Measurements from ENCODE around the gene CR1L.
A peak's percentile ranks its signal among the peaks of the same experiment; 100 is the strongest.
"Not testable (repeated sequence)": the region's sequence is repeated elsewhere in the genome, so short reads cannot be mapped to it uniquely, and the experiment has no call there.

Gene CR1L

GRCh38 chr1:207747627-207748492 lies 102.9 kb downstream of the CR1L start:
- no peak for DNase-seq

- DNase-seq: peak in 1 of 2 donors; percentile 35
Observed at GRCh38 chr1:207748737-207749528, 104.0 kb downstream of the CR1L start.

GRCh38 chr1:207750631-207751305 lies 105.8 kb downstream of the CR1L start:
- no peak for DNase-seq

- peak in 1 of 2 donors; percentile 5 for DNase-seq
Observed at GRCh38 chr1:207751463-207751789, 106.5 kb downstream of the CR1L start.

DNA sequence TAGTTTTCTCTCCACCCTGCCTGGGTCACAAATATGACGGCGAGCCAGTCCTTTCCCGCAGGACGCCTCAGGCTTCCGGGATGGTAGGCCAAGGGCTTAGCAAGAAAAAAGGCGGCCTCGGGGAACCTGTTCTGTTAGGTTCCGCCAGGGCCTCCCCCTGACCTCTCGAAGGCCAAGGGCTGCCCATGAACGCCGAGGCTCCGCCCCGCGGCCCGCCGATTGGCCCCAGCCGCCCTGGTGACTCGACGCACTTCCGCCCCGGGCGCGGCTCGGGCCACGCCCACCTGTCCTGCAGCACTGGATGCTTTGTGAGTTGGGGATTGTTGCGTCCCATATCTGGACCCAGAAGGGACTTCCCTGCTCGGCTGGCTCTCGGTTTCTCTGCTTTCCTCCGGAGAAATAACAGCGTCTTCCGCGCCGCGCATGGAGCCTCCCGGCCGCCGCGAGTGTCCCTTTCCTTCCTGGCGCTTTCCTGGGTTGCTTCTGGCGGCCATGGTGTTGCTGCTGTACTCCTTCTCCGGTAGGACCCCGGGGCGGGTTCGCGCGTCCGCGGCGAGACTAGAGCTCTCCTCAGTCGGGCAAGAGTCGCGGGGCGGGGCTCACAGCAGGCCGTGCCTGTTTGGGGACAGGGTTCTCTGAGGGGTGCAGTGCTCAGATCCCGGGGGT lies 107.0 kb downstream of the CR1L start, which contains the start of gene CD46:
CD46 (plus strand) TSS at position 265 of the 666 bp plus-strand sequence; CDS start at position 424, 159 bp downstream.
- DNase-seq: peak; percentile 93 to 95

- peak in 1 of 2 donors; percentile 16 for DNase-seq
Observed at GRCh38 chr1:207752456-207752998, 107.6 kb downstream of the CR1L start.

GRCh38 chr1:207753611-207754010 lies 108.7 kb downstream of the CR1L start:
- no peak for DNase-seq

GRCh38 chr1:207754011-207754410 lies 109.1 kb downstream of the CR1L start:
- DNase-seq: no peak

DNA sequence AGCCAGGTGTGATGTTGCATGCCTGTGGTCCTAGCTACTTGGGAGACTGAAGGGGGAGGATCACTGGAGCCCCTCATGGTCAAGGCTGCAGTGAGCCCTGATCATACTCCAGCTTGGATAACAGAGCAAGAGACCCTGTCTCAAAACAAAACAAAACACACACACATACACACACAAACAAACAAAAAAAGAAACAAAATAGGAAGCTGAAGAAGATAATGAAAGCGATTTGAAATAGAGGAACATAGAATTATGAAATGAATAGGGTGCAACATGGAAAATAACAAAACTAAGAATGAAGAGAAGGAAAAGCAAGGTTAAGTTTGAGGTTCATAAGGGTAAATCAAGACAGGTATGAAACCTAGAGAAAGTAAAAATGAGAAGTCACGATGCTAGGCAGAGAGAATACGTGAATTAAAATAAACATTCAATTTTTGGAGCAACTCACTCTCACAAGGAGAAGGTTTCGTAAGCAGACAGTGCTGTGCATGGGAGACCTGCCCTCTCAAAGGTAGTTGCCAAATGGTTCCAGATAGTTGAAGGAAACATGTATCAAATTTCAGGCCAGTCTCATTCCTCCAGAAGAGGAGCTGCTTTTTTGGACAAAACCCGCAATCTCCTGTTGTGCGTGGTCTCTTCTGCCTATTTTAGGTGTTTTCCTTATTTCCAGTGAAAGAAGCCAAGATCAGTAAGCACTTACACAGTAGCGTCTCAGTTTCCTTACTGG lies 110.2 kb downstream of the CR1L start:
- no peak for DNase-seq

- no peak for DNase-seq
Observed at GRCh38 chr1:207755846-207756693, 111.1 kb downstream of the CR1L start.

DNA sequence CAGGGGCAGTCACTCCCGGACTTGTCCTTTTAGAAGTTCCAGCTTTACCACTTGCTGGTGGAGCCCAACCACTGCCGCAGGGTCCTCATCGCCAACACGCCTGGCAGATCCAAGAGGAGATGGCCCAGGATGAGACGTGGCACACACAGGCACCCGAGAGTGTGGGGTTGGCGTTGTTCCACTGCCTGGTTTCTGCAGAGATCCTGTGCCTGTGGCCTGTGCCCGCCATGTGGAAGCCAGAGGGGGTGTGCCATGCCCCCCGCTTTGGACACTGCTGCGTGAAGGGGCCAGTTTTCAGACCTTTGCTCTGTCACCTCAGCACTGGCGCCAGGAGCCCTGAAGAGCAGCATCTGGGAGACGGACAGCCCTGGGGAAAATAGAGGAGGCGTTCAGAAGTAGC lies 117.7 kb downstream of the CR1L start:
- DNase-seq: no peak

GRCh38 chr1:207763091-207763490 lies 118.2 kb downstream of the CR1L start:
- DNase-seq: no peak

DNA sequence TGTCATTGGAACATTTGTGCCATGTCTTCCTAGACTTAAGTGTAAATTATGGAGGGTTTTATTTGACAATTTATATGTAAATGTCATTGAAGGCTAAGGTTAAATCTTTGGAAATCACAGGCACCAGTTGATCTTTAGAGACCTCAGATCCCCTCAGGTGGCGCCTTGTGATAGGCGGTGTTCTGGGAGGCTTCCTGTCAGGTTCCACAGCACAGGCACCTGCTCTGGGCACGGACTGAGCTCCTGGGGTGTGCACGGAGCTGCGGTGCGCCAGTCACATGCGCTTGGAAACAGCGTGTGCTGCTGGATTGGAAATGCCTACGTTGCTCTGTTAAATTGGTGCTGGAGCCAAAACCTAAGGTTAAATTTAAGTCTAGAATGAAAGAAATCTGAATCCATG lies 119.0 kb downstream of the CR1L start:
- DNase-seq: no peak

GRCh38 chr1:207766569-207766968 lies 121.6 kb downstream of the CR1L start:
- DNase-seq: no peak

DNA sequence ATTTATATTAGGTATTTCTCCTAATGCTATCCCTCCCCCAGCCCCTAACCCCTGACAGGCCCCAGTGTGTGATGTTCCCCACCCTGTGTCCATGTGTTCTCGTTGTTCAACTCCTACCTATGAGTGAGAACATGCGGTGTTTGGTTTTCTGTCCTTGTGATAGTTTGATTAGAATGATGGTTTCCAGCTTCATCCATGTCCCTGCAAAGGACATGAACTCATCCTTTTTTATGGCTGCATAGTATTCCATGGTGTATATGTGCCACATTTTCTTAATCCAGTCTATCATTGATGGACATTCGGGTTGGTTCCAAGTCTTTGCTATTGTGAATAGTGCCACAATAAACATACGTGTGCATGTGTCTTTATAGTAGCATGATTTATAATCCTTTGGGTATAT lies 125.6 kb downstream of the CR1L start:
- not testable (repeated sequence) for DNase-seq

Data from CD4-positive, alpha-beta T cell treated with Interferon alpha-2 for 1 hour (primary cell).